Hematopoietic multipotent progenitor cell treated with erythropoietin and hydrocortisone succinate and interleukin-3 and kit ligand, for 8 days (in vitro differentiated cells): Measurements from ENCODE around the gene BICD2.

ENCODE experiments used
- DNase-seq: peaks from one replicate; pipeline ENCODE4 v3.0.0-alpha.2; 2015

The BICD2 gene

DNA sequence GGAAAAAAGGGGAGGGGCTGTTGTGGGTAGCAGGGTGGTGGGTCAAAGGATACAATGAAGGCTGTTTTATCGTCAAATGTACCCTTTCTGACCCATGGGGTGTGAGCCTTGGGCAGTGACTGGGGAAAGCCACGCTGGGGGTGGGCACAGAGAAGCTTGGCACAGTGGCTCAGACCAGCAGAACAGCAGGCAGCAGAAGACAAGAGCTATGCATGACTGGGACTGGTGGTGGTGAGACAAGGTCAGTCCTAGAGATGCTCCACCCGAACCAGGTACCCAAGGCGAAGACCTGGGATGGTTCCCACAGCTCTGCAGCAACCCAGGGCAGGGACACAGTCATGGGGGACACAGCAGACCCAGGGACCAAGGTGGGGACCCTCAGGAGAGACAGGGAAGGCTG is 38.3 kb downstream of the BICD2 start:
- no peak for DNase-seq

DNA sequence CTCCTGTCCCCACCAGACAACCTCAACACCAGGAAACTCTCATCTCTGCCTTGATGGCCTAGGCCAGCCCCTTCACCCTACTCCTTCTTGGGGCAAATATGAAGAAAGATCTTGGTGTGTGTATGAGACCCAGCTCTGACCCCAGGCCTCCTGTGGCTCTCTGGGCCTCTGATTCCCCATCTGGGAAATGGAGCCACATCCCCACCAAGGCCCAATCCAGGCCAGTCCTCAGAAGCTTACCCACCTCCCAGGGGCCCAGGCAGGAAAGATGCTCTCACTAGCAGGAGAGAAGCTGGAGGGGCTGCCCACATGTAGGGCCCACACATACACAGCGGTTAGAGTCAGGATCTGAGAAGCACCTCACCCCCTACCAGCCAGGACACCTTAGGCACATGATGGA is 38.9 kb downstream of the BICD2 start:
- DNase-seq: no peak

DNA sequence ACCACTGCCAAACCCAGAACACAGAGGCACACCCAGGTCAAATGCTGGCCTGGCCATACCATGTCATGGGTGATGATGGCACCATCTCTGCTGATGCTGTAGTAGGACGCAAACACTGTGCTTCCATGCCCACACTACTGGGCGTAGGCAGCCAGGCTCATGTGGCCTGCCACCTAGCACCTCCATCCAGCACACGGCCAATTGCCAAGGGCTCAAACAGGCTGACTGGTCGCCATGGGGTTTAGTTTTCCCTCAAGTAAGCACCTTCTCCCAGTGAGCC is 39.4 kb downstream of the BICD2 start:
- DNase-seq: no peak

DNA sequence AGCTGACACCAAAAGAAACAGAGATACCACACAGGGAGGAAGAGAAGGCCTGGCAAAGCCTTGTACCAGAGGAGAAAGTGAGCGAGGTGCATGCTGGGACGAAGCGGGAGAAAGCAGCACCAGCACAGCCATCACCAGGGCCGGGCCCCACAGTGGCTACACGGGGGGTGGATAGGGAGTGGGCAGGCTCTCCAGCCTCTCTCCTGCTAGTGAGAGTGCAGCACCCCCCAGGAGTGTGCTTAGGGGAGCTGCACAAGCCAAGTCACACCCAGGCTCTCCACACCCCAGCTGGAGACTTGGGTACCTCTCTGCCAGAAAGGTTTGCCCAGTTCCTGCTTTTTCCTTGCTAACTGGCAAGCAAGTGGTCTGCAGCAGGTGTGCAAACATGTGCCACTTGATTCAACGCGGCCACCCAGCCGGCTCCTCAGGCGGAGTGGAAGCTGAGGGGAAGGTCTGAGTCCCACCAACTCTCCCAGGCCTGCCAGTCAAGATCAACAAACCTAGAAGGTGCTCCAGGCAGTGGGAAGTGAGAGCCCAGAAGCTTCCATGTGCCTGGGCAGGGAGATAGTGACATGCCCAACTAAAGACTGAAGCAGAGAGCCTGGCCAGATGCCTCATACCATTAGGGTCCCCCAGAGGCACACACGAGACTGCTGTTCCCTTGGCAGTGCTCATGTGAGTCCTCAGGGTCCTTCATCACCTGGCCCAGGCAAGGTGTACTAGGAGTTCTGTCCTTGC is 39.9 kb downstream of the BICD2 start:
- no peak for DNase-seq

DNA sequence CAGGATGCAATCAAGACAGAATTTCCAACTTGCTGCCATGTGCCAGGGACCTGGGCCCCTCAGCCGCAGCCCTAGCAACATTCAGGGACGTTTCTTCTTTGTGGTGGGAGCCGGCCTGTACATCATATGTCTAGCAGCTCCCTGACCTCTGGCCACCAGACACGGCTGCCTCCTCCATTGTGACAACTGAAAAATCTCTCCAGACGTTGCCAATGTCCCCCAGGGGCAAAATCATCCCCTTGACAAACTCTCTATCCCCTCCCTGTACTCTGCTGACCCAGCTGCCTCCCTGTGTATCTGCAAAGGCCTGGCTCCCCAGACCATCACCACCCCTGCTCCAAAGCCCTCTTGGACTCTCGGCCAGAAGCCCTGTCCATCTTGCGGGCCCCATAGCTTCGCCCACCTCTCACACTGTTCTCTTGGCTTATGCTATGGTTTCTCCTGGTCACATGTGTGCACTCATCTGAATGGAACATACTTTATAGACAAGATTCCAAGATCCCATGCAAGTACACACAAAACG is 40.8 kb downstream of the BICD2 start:
- no peak for DNase-seq

DNA sequence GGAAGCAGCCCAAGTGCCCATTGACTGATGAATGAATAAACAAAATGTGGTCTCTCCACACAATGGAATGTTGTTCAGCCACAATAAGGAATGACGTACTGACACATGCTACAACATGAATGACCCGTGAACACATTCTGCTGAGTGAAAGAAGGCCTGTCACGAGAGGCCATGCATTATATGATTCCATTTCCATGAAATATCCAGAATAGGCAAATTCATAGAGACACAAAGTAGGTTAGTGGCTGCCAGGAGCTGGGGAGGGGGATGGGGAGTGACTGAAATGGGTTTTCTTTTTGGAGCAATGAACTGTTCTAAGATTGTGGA is 41.4 kb downstream of the BICD2 start:
- no peak for DNase-seq

DNA sequence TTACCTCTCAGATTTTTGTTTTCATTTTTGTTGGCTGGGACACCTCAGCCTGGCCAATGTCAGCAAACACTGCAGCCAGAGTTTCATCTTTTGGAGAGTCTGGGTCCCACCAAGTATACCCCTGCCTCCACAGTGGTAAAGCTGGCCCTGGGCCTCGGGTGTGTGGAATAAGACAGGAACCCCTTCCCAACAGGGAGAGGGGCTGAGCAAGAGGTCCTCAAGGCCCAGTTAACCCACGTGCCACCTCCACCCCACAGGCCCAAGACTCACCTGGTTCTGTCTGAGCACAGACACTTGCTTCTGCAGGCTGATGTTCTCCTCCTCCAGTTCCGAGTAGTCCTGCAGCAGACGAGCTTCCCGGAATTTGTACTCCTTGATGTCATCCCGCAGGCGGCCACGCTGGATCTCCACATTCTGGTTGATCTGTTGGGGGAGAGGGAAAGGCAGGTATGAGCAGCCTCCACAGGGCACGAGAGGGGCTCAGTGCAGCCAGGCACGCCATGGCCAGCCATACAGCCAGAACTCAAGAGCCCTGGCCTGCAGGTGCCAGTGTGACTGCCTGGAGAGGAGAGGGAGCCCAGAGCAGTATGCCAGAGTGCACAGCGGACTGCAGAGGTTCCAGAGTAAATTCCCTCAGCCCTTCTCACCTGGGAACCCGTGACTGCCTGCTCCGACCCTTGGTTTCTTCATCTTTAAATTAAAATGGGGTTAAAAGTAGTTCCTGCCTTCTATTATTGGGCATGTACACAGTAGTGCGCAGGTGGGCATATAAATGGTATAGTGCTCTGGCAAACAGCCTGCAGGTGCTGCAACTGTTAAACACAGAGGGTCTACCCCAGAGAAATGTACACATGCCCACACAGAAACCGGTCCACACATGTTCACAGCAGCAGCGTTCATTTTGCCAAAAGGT is 42.0 kb downstream of the BICD2 start:
- no peak for DNase-seq

DNA sequence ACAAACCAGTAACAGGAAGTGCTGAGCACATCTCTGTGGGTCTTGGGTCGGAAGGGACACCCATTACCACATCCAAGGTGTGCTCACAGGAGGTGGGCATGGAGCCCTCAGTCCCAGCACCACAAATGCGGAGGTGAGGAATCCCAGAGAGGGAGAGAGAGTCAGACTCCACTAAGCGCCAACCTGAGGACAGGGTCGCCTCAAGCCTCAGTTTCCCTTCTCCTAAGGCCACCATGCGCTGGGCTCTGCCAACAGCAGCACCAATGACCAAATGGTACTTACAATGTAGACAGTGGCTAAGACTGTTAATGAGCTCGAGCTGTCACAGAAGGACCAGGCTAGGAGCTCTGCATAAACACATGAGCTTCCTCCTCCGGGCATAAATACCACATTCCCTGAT is 43.1 kb downstream of the BICD2 start:
- DNase-seq: no peak

DNA sequence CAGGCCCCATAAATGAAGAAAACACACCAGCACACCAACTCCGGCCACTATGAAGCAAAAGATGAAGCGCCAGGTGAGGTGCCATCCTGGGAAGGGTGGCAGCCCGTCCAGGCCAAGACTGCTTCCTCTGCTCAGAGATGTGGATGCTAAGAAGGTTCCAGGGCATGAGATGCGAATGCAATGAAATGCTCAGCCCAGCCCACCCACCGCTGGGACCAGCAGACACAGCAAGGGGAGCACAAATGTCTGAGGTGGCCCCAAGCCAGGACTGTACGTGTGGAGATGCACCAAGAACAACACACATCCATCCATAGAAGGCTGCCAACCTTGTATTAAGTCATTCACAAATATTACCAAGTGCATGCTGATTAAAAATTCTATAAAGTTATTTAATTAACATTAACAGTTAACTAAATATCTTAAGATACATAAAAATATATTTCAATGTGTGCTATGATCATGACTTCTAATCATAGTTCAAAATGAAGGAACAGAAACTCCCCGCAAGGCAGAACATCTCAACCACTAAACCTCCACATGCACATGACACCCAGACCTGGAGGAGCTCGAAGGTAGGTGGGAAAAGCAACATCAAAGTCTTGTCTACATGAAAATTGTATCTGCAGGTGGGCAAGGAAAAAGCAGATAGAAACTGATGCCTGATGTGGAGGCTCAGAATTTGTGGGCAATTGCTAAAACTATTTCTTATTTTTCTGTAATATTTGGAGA is 43.7 kb downstream of the BICD2 start:
- DNase-seq: no peak

DNA sequence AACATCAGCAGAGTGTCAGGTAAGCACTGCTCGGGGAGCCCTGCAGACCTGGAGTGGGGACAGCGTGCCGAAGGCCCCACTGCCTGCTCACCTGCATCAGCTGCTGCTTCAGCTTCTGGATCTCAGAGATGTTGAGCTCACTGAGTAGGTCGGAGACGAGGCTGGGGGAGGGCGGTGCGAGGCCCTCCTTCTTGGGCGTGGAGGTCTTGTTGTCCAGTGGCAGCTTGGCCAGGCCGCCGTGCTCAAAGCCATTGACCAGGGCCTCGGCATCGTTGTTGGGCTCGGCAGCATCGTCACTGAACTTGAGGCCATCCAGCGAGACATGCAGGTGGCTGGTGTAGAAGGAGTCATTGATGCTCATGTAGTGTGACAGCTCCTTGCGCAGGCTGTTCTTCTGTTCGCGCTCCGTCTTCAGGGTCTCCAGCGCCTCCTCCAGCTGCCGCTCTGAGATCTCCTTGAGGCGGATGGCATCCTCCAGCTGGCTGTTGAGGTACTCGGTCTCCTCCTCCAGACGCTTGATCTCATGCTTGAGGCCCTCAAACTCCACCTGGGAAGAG is 44.3 kb downstream of the BICD2 start:
- DNase-seq: no peak

DNA sequence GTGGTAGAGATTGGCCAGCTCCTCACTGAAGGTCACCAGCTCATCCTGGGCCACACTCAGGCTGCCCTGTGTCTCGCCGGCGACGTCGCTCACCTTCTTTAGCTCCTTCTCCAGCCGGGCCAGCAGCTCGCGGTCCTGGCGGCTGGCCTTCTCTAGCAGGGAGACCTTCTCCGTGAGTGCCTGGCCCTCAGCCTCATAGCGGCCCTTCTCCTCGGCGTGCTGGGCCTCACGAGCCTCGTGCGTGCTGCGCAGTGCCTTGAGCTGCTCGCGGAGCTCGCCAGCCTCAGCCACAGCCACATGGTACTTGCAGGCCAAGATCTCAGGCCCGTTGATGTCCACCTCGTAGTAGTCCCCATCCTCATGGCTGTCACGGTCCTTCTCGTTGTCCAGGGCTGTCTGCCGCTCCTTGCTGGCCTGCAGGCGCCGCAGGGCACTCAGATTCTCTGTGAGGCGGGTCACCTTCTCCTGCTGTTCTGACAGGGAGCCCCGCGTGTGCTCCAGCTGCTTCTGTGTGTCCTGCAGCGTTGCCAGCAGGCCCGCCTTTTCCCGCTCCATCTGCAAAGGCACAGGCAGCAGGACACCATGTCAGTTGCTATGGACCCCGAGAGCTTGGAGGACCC is 45.5 kb downstream of the BICD2 start:
- DNase-seq: no peak

DNA sequence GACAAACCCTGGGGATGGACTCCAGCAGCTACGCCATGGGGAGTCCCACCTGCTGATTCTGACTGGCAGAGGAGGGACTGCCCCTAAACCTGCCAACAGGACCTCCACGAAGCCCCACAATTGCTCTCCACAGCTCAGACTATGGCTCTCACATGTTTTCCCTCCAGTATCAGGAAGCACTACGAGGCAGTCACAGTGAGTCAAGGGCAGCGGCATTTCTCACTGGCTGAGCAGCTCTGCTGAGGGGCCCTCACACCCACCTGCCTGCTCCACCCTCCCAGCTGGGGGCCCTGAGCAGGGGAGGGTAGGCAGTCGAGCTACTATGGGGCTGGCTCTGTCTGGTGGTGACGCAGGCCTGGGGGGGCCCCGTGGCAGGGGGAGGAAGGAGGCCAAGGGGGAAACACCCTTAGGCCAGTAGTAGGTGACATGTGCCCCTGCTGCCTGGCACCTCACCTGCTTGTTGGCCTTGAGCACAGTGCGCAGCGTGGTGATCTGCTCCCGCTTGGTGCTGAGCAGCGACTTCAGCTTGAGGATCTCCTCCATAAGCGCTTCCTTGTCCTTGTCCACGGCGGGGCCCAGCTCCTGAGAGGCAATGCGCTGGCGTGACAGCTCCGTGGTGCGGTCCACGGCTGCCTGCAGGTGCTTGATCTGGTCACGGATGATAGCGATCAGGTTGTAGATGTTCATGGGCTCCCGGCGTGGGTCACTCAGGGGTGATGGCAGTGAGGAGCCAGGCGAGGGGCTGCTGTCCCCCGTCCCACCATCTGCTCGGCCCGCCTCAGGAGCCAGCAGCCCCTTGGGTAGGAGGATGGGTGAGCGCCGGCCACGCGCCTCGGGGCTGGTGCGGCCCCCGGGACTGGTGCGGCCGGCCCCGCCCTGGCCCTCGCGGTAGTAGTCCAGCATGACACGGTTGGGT is 46.3 kb downstream of the BICD2 start:
- no peak for DNase-seq

DNA sequence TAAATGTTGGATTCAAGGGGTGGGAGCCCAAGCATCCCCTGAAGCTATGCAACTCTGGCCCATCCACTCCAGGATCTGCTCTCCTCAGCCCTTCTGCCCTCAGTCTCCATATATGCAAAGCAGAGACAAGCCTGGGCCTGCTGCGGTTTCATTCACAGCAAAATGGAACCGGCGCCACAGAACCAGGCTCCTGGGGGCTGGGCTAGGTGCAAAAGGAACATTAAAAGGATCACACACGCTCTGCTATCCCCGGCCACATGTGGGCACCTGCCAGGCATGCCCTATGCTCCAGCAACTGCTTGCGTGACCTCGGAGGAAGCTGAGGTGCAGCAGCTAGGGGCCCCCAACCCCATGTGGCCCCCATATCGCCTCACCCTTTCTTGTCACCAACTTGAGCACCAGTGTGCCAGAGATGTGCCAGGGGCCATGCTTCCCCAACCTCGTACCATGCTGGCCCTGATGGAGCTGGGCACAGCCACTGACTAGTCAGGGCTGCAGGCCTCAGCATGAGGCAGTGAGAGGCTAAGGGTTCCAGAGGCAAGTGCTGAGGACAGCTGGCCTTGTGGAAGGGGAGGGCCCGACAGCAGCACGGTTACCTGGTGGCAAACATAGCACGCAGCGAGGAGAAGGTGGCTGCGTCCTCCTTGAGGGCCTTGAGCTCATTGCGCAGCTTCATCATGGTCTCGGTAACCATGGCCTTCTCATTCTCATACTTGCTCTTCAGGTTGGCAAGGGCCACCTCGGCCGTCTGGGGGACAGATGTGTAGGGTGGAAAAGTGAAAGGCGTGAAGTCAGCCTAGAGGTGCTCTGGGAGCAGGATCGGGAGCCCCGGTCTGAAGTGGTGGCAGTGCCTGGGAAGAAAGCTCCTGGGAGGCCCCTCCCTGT is 47.2 kb downstream of the BICD2 start:
- DNase-seq: no peak

DNA sequence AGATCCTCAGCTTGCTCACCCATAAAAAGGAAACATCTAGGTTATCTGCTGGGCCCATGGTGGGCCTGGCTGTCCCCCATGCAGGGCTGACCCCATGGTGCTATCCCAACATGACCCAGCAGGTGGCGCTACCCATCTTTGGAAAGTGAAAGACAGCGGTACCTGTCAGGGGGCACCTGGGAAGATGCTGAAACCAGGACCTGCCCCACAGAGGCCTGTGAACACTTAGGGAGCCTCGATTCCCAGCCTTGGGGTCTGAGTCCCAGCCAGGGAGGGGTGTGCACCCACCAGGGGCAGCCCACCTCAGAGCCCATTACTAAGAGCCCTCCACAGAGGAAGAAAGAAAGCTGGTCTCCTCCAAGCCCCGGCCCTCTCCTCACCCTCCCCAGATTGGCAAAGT is 48.1 kb downstream of the BICD2 start:
- DNase-seq: peak; percentile 62

DNA sequence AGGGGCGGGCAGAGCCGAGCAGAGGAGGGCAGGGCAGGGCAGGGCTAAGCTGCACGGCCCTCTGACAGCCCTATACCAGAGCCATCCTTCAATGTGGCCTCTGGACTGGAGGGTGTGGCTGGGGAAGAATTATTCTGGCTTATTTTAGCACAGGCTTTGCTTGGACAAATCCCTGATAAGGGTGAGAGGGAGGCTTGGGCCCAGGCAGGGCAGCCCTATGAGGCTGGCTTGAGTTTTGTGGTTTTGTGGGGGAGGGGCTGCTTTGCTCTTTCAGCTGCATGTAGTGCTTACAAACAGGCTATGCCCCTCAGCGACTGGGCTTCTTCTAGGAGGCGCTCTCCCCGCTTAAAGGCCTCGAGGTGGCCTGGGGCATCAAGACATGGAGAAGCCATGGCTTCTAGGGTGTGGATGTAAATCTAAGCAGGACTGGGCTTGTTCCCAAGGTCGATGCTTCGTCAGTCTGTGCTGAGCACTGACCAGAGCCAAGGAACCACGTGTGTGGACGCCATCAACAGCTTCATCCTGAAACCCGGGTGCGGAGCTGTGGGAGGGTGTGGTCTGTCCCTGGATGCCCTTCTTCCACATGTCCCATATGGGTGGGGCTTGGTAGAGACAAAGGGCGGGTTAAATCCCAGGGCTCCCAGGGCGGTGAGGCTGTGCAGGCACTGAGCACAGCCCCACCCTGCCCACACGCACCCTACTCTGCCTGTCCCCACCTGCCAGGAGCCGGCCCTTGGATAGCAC is 49.0 kb downstream of the BICD2 start:
- DNase-seq: peak; percentile 35

DNA sequence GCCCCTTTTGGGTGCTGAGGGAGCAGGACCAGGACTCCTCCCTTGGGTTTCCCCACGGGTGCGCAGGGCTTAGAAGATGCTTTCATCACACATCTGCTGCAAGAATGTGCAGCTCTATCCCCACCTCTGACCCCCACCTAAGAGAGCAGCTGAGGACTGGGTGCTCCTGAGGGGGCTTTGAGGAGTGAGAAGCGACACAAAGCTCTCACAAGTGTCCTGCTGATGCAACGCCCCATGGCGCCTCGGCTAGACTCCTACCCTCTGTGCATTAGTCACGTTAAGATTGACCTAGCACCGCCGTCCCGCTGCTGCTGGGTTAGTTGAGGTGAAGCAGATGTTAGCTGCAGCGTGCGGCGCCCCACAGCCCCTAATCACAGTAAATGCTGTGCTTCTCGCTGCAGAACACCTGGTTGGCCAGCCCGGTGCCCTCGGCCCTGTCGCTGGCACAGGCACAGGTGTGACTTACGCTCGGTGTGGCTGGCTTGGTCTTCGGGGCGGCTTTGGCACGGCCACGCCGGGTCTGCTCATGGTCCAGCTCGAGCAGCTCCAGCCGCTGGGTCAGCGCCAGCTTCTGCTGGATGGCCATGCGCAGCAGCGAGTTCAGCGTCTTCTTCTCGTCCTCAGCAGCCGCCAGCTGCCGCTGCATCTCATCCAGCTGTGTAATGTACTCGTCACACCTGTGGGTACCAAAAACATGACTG is 49.7 kb downstream of the BICD2 start:
- no peak for DNase-seq

DNA sequence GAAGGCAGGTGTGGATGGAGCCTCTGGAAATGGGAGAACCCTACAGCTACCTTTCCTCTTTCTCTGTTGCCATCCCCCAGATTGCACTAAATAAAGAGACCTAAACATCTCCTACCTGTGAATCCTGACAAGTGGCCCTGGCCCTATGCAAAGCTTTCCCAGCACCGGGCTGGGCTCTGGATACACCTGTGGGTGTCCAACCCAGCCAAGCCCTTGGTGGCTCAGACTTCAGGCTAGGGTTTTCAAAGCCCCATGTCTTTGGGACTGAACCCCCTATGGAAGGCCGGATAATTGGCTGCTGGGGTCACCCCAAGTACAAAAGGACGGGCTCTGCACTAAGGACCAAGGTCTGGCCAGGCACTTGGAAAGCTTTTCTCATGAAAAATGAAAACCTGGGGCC is 50.6 kb downstream of the BICD2 start:
- DNase-seq: no peak

DNA sequence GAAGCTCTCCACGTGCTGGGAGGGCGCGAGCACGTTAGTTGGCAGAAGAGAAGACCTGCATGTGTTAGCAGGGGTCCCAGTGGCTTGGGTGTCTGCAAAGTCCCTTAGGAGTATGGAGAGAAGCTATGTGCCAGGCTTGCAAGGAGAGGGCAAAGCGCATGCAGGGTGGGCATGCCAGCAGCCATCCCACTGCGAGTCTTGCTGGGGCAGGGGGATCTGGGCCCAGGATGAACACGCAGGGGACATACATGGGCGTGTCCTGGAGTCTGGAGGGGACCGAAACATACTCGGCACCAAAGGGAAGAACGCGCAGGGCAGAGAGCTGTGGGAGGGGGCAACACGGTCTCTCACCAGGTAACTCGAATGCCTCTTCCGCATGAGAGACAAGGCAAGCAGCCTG is 51.1 kb downstream of the BICD2 start:
- no peak for DNase-seq

DNA sequence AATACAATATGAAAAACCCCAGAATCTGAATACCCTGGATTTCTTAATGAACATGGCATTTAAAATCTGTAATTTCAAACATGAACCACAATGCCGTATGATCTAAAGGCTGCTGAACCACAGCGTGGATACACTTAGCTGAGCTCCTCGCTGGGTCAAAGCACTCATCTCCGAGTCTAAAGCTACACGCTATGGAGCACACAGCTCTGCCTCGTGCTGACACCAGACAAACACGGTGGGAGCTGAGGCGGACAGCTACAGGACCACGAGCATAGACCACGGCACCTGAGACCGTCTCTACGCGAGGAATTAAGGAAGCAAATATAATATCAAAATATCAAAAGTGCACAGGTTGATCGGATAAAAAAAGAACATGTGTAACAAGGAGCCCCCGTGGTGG is 51.9 kb downstream of the BICD2 start:
- no peak for DNase-seq
